Naive thymus-derived CD4-positive, alpha-beta T cell (primary cell): ENCODE data around the gene MEX3D. TPM values are rescaled to one million over a fixed set of nuclear protein-coding genes. Genes with fewer than 3 reads are reported as not detected.
"Not testable (repeated sequence)": the region's sequence is repeated elsewhere in the genome, so short reads cannot be mapped to it uniquely, and the experiment has no call there.

Experiments used
- ATAC-seq: fragments of 150-1000 bp; cut with Tn5 transposase; 2 replicates; pipeline ENCODE4 v1.10.0; 2021; ENCODE audit warnings: mild to moderate bottlenecking, moderate library complexity
- CTCF ChIA-PET: fragments of 350-600 bp; sonication (Branson Sonifier 250); formaldehyde crosslinking; loops from one replicate; lab custom pipeline; 2021; ENCODE audit warnings: antibody characterized with exemption; lab: Charles Lee
- POLR2A ChIA-PET: fragments of 350-600 bp; sonication (Branson Sonifier 250); formaldehyde crosslinking; loops from one replicate; lab custom pipeline; 2021; ENCODE audit warnings: antibody characterized with exemption, inconsistent platforms; lab: Charles Lee
- DNase-seq, 9 donors: peaks; one replicate each; pipeline versions ENCODE4 v3.0.0 to v3.0.0-alpha.2; 2020 to 2022; ENCODE audit warnings: mixed read lengths in 1 of 9
- H3K27ac ChIP-seq: one replicate; pipeline ENCODE4 v1.7.0; 2013; ENCODE audit warnings: mild to moderate bottlenecking, low read depth, low read length, moderate library complexity
- H3K27me3 ChIP-seq, 2 donors: one replicate each; pipeline ENCODE4 v1.7.0; 2013; ENCODE audit warnings: low read length in 2 of 2, mild to moderate bottlenecking in 2 of 2, moderate library complexity in 2 of 2; ENCODE audit not compliant: control insufficient read depth in 2 of 2, insufficient read depth in 2 of 2
- H3K36me3 ChIP-seq, 3 experiments: 1 replicate in 2 of 3; 2 replicates in 1 of 3; pipeline ENCODE4 v1.7.0; 2013; ENCODE audit warnings: low read length in 3 of 3, mild to moderate bottlenecking in 3 of 3, moderate library complexity in 1 of 3; ENCODE audit not compliant: insufficient read depth in 3 of 3, control insufficient read depth in 2 of 3
- H3K4me1 ChIP-seq, 2 donors: one replicate each; pipeline ENCODE4 v1.7.0; 2013; ENCODE audit warnings: low read length in 2 of 2, mild to moderate bottlenecking in 2 of 2, moderate library complexity in 1 of 2; ENCODE audit not compliant: control insufficient read depth in 2 of 2, insufficient read depth in 2 of 2
- H3K4me3 ChIP-seq: 2 replicates; pipeline ENCODE4 v1.7.0; 2013; ENCODE audit warnings: mild to moderate bottlenecking, low read length
- H3K9me3 ChIP-seq, 3 experiments: 1 replicate in 2 of 3; 2 replicates in 1 of 3; pipeline ENCODE4 v1.7.0; 2013; ENCODE audit warnings: low read length in 3 of 3; ENCODE audit not compliant: control insufficient read depth in 2 of 3
- H3K27ac Mint-ChIP-seq, 9 donors: one replicate each; pipeline ENCODE4 v1.8.0; 2020 to 2022; ENCODE audit warnings: mixed read lengths in 9 of 9, mild to moderate bottlenecking in 8 of 9, moderate library complexity in 5 of 9, inconsistent platforms in 2 of 9
- H3K27me3 Mint-ChIP-seq, 5 donors: one replicate each; pipeline ENCODE4 v1.8.0; 2021 to 2022; ENCODE audit warnings: mixed read lengths in 5 of 5, mild to moderate bottlenecking in 1 of 5
- H3K36me3 Mint-ChIP-seq, 5 donors: one replicate each; pipeline ENCODE4 v1.8.0; 2020 to 2022; ENCODE audit warnings: mixed read lengths in 5 of 5, mild to moderate bottlenecking in 3 of 5, inconsistent platforms in 1 of 5
- H3K4me1 Mint-ChIP-seq, 7 donors: one replicate each; pipeline ENCODE4 v1.8.0; 2020 to 2022; ENCODE audit warnings: mixed read lengths in 7 of 7, mild to moderate bottlenecking in 3 of 7, inconsistent platforms in 1 of 7
- H3K4me3 Mint-ChIP-seq, 10 donors: one replicate each; pipeline ENCODE4 v1.8.0; 2020 to 2022; ENCODE audit warnings: mild to moderate bottlenecking in 10 of 10, mixed read lengths in 10 of 10, moderate library complexity in 6 of 10, inconsistent platforms in 2 of 10
- H3K9me3 Mint-ChIP-seq, 11 donors: one replicate each; pipeline ENCODE4 v1.8.0; 2020 to 2022; ENCODE audit warnings: mixed read lengths in 11 of 11, mild to moderate bottlenecking in 4 of 11, inconsistent platforms in 1 of 11, moderate library complexity in 1 of 11
- intact Hi-C, 2 donors: fragments of 100-400 bp; cut with micrococcal nuclease; formaldehyde crosslinking; loops; one replicate each; pipeline ENCODE4 v1.15.1; 2023
- polyA plus RNA-seq, 2 donors: library from polyadenylated mRNA; unstranded; fragments of 300-500 nt; fragmentation: Illumina TruSeq; gene quantifications; one replicate each; pipeline ENCODE4 v1.2.3, GENCODE V29; 2021
- total RNA-seq, 6 experiments: library from RNA in 5 of 6; stranded (reverse) in 5 of 6; gene quantifications; 1 replicate in 5 of 6; 2 replicates in 1 of 6; pipeline ENCODE4 v1.2.3 and lab custom pipeline; 2021 to 2026

The MEX3D gene
- total and polyA plus RNA-seq, 7 experiments from 2014 or later: 2.1 to 8.3 (median 2.3) TPM; not detected in 2

DNA sequence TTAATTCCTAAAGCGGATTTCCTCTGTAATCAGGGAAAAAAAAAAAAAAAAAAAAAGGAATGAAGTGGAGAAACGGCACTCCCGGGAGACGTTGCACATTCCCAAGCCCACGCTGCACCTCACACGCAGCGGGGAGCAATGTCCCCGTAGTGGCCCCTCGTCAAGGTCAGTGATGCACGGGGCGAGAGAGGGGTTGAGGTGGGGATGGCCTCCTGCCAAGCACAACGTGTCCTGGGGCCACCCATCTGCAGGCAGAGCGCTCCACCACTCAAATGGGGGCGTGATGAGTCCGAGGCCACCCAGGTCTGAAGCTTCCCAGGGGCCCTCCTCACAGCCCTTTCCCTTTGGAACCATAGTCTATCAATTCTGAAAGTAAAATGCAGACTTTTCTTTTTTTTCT is 29.1 kb downstream of the MEX3D start:
- intact Hi-C loops: no loop called here
- no peak for DNase-seq
- Histone ChIP-seq H3K4me3 (no peak overlapping the region), H3K27me3 (no peaks in the 10 kb centered on the region), H3K9me3 (no peaks in the 10 kb centered on the region), H3K4me1 (no peaks in the 10 kb centered on the region), H3K27ac (no peak overlapping the region), H3K36me3 (no peaks in the 10 kb centered on the region)
- no peak for ATAC-seq
- Mint-ChIP-seq H3K4me1 (no peaks in the 10 kb centered on the region), H3K4me3 (no peak overlapping the region), H3K9me3 (peaks cover 0 to 2% (median 0%) of the 10 kb centered on the region in 11 donors), H3K27me3 (peaks cover 15 to 30% (median 23%) of the 10 kb centered on the region in 5 donors), H3K27ac (no peak overlapping the region), H3K36me3 (no peaks in the 10 kb centered on the region)
- POLR2A ChIA-PET: no interaction called here
- CTCF ChIA-PET: no interaction called here

GRCh38 chr19:1535699-1536098 is 32.4 kb downstream of the MEX3D start:
- ATAC-seq, H3K4me3 ChIP-seq, H3K9me3 ChIP-seq, H3K4me1 ChIP-seq, H3K9me3 Mint-ChIP-seq, H3K27ac ChIP-seq, POLR2A ChIA-PET, CTCF ChIA-PET, DNase-seq, H3K36me3 Mint-ChIP-seq, H3K4me1 Mint-ChIP-seq, H3K27ac Mint-ChIP-seq, H3K27me3 ChIP-seq, intact Hi-C loops, H3K36me3 ChIP-seq, H3K4me3 Mint-ChIP-seq: not testable (repeated sequence)
- H3K27me3 Mint-ChIP-seq: peaks cover 5 to 29% (median 12%) of the 10 kb centered on the region in 5 donors

DNA sequence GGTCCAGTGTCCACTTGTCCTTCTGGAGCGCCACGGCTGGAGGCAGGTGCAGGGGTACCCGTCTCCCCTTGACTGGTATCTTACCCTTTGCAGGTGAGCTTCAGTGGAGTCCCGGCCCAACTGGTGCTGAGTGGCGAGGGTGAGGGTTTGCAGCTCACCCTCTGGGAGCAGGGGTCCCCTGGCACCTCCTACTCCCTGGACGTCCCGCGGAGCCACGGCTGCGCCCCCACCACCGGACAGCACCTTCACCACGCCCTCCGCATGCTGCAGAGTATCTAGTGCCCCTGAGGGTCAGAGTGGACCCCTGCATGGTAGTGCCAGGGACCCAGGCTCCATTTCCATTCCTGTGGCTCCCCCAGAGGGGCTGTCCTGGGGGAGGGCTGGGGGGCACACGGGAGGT is 33.2 kb downstream of the MEX3D start:
- intact Hi-C loops: no loop called here
- H3K4me3 ChIP-seq: no peak overlapping the region
- H3K27ac Mint-ChIP-seq: no peak overlapping the region
- DNase-seq (no peak), ATAC-seq (no peak)
- peaks cover 0 to 27% (median 9%) of the 10 kb centered on the region in 5 donors for H3K27me3 Mint-ChIP-seq
- no peaks in the 10 kb centered on the region for H3K36me3 Mint-ChIP-seq
- H3K36me3 ChIP-seq: no peaks in the 10 kb centered on the region
- H3K27ac ChIP-seq: no peak overlapping the region
- H3K4me3 Mint-ChIP-seq: no peak overlapping the region
- peaks cover 0 to 2% (median 0%) of the 10 kb centered on the region in 11 donors for H3K9me3 Mint-ChIP-seq
- no peaks in the 10 kb centered on the region for H3K27me3 ChIP-seq
- ChIA-PET CTCF (interaction anchor here (0.5 kb wide), 1 partner anchor 159 kb away, joined by 3 read pairs; no protein-coding TSS in a partner anchor), POLR2A (no interaction called here)
- no peaks in the 10 kb centered on the region for H3K4me1 ChIP-seq
- no peaks in the 10 kb centered on the region for H3K4me1 Mint-ChIP-seq
- H3K9me3 ChIP-seq: no peaks in the 10 kb centered on the region

- Mint-ChIP-seq H3K27me3 (peaks cover 0 to 30% (median 11%) of the 10 kb centered on the region in 5 donors), H3K4me3 (no peak overlapping the region)
- CTCF ChIA-PET: no interaction called here
Measured at GRCh38 chr19:1533510-1534150, 34.5 kb downstream of the MEX3D start.

GRCh38 chr19:1532003-1532402 is 36.1 kb downstream of the MEX3D start:
- no peaks in the 10 kb centered on the region for H3K27me3 ChIP-seq
- intact Hi-C loops: no loop called here
- CTCF ChIA-PET: no interaction called here
- Mint-ChIP-seq H3K27ac (no peak overlapping the region), H3K4me1 (no peaks in the 10 kb centered on the region), H3K4me3 (no peak overlapping the region), H3K36me3 (no peaks in the 10 kb centered on the region), H3K27me3 (peaks cover 0 to 36% (median 14%) of the 10 kb centered on the region in 5 donors), H3K9me3 (peaks cover 0 to 2% (median 0%) of the 10 kb centered on the region in 11 donors)
- H3K9me3 ChIP-seq: no peaks in the 10 kb centered on the region
- H3K36me3 ChIP-seq: no peaks in the 10 kb centered on the region
- H3K27ac ChIP-seq: no peak overlapping the region
- no peak overlapping the region for H3K4me3 ChIP-seq
- no peak for DNase-seq
- ATAC-seq: no peak
- POLR2A ChIA-PET: no interaction called here
- no peaks in the 10 kb centered on the region for H3K4me1 ChIP-seq

More at GRCh38 chr19:1533510-1534150, 34.5 kb downstream of the MEX3D start:
- Mint-ChIP-seq H3K36me3 (no peaks in the 10 kb centered on the region), H3K4me1 (no peaks in the 10 kb centered on the region), H3K9me3 (peaks cover 0 to 2% (median 0%) of the 10 kb centered on the region in 11 donors), H3K27ac (no peak overlapping the region)
- H3K27me3 ChIP-seq: no peaks in the 10 kb centered on the region
- no peak overlapping the region for H3K27ac ChIP-seq
- DNase-seq: no peak
- H3K36me3 ChIP-seq: no peaks in the 10 kb centered on the region
- no peak overlapping the region for H3K4me3 ChIP-seq
- intact Hi-C loops: no loop called here
- ATAC-seq: no peak
- no peaks in the 10 kb centered on the region for H3K4me1 ChIP-seq
- H3K9me3 ChIP-seq: no peaks in the 10 kb centered on the region
- POLR2A ChIA-PET: no interaction called here

- H3K4me3 Mint-ChIP-seq: no peak overlapping the region
- CTCF ChIA-PET: no interaction called here
- no peaks in the 10 kb centered on the region for H3K9me3 ChIP-seq
- DNase-seq: no peak
- no peaks in the 10 kb centered on the region for H3K4me1 Mint-ChIP-seq
- no peaks in the 10 kb centered on the region for H3K36me3 ChIP-seq
- POLR2A ChIA-PET: no interaction called here
- no peak overlapping the region for H3K27ac Mint-ChIP-seq
- H3K4me3 ChIP-seq: no peak overlapping the region
- H3K4me1 ChIP-seq: no peaks in the 10 kb centered on the region
- peaks cover 0 to 2% (median 0%) of the 10 kb centered on the region in 11 donors for H3K9me3 Mint-ChIP-seq
- H3K27me3 ChIP-seq: no peaks in the 10 kb centered on the region
- ATAC-seq: no peak
- no peak overlapping the region for H3K27ac ChIP-seq
- H3K27me3 Mint-ChIP-seq: peaks cover 0 to 39% (median 16%) of the 10 kb centered on the region in 5 donors
- intact Hi-C loops: no loop called here
- no peaks in the 10 kb centered on the region for H3K36me3 Mint-ChIP-seq
Measured at GRCh38 chr19:1531587-1531986, 36.5 kb downstream of the MEX3D start.

DNA sequence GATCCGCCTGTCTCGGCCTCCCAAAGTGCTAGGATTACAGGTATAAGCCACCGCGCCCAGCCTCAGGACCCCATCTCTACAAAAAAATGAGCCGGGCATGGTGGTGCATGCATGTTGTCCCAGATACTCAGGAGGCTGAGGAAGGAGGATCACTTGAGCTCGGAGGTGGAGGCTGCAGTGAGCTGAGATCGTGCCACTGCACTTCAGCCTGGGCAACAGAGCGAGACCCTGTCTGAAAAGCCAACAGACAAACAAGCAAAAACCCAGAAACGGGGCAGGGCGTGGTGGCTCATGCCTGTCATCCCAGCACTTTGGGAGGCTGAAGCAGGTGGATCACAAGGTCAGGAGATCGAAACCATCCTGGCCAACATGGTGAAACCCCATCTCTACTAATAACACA is 37.3 kb downstream of the MEX3D start:
- H3K9me3 ChIP-seq, H3K4me3 Mint-ChIP-seq, POLR2A ChIA-PET, H3K27ac ChIP-seq, H3K4me1 Mint-ChIP-seq, H3K4me1 ChIP-seq, H3K4me3 ChIP-seq, DNase-seq, H3K9me3 Mint-ChIP-seq, intact Hi-C loops, H3K36me3 Mint-ChIP-seq, ATAC-seq, CTCF ChIA-PET, H3K27me3 ChIP-seq, H3K27ac Mint-ChIP-seq, H3K36me3 ChIP-seq: not testable (repeated sequence)
- peaks cover 7 to 46% (median 23%) of the 10 kb centered on the region in 5 donors for H3K27me3 Mint-ChIP-seq
